K562 (cell line): ENCODE data around the gene CUX1. TPM values are rescaled to one million over a fixed set of nuclear protein-coding genes. Genes with fewer than 3 reads are reported as not detected.

Experiments used
- ATAC-seq: fragments of 200-7000 bp; cut with Tn5 transposase; 3 replicates; pipeline ENCODE4 v1.9.1; 2020; ENCODE audit warnings: moderate library complexity
- BruUV-seq: library from RNA; stranded (reverse); fragments of 400-500 nt; replicated peaks from 2 replicates; lab custom pipeline; 2021; lab: Mats Ljungman, UMichigan
- CTCF ChIA-PET: fragments of 300-600 bp; formaldehyde crosslinking; extraction: SDS; loops from one replicate; lab custom pipeline; 2021; ENCODE audit warnings: low intra/inter-chr PET ratio; lab: Yijun Ruan, JAX
- POLR2A ChIA-PET: fragments of 300-600, 350-650 bp; sonication (Branson Sonifier 250); formaldehyde crosslinking; extraction: SDS; loops from one replicate; lab custom pipeline; 2021; ENCODE audit warnings: antibody characterized with exemption, inconsistent platforms; lab: Yijun Ruan, JAX
- DNase-seq, 4 experiments: peaks; one replicate each; pipeline versions ENCODE4 v3.0.0 to v3.0.0-alpha.2; 2011 to 2018; ENCODE audit warnings: low spot score in 3 of 4, mixed read lengths in 3 of 4; ENCODE audit errors: extremely low read depth in 1 of 4
- FAIRE-seq: peaks from 2 replicates; lab custom pipeline; 2011; peaks lifted over from hg19 to GRCh38; lab: Jason Lieb, UNC
- H2AFZ ChIP-seq: 2 replicates; pipeline ENCODE4 v1.6.0; 2011; ENCODE audit warnings: low read depth, low read length, control low read depth, inconsistent platforms
- H3K27ac ChIP-seq: fragments of 200-600 bp; 3 replicates; pipeline ENCODE4 v1.8.0; 2011; ENCODE audit warnings: low read depth, mild to moderate bottlenecking, control low read depth, inconsistent platforms, low read length, moderate library complexity, mixed read lengths; ENCODE audit errors: extremely low read depth
- H3K27me3 ChIP-seq, 2 experiments: fragments of 300-600 bp in 1 of 2; 2 replicates in 1 of 2; 3 replicates in 1 of 2; pipeline versions ENCODE4 v1.6.0 to v1.8.0; 2011; ENCODE audit warnings: inconsistent platforms in 2 of 2, low read length in 2 of 2, mild to moderate bottlenecking in 1 of 2, mixed read lengths in 1 of 2, moderate library complexity in 1 of 2; ENCODE audit not compliant: control insufficient read depth in 2 of 2, insufficient read depth in 2 of 2
- H3K36me3 ChIP-seq: fragments of 300-600 bp; 3 replicates; pipeline ENCODE4 v1.8.0; 2011; ENCODE audit warnings: mild to moderate bottlenecking, low read length, inconsistent platforms; ENCODE audit not compliant: control insufficient read depth, insufficient read depth
- H3K4me1 ChIP-seq, 2 experiments: fragments of 200-600 bp in 1 of 2; replicated peaks in 1 of 2; 2 replicates in 1 of 2; 3 replicates in 1 of 2; pipeline versions ENCODE4 v1.5.1 to v1.8.0; 2011; ENCODE audit warnings: inconsistent platforms in 2 of 2, low read length in 2 of 2, mild to moderate bottlenecking in 1 of 2, mixed read lengths in 1 of 2, moderate library complexity in 1 of 2; ENCODE audit not compliant: control insufficient read depth in 2 of 2, insufficient read depth in 2 of 2
- H3K4me2 ChIP-seq: 2 replicates; pipeline ENCODE4 v1.6.1; 2011; ENCODE audit warnings: low read length, control low read depth, inconsistent platforms, mixed read lengths; ENCODE audit not compliant: insufficient read depth
- H3K4me3 ChIP-seq: fragments of 200-600 bp; sonication (generic), shearing (Covaris generic); 2 replicates; pipeline ENCODE4 v1.5.1; 2016; ENCODE audit warnings: control low read depth, inconsistent platforms
- H3K79me2 ChIP-seq: fragments of 200-600 bp; 3 replicates; pipeline ENCODE4 v1.8.0; 2011; ENCODE audit warnings: low read length, inconsistent platforms; ENCODE audit not compliant: control insufficient read depth, insufficient read depth
- H3K9ac ChIP-seq, 2 experiments: 2 replicates each; pipeline versions ENCODE4 v1.6.0 to v1.6.1; 2011; ENCODE audit warnings: low read depth in 2 of 2, low read length in 2 of 2, control low read depth in 1 of 2, inconsistent platforms in 1 of 2, mild to moderate bottlenecking in 1 of 2, mixed read lengths in 1 of 2; ENCODE audit not compliant: insufficient read depth in 1 of 2
- H3K9me1 ChIP-seq: one replicate; pipeline ENCODE4 v1.6.0; 2011; ENCODE audit warnings: inconsistent platforms, mild to moderate bottlenecking, low read length, moderate library complexity; ENCODE audit not compliant: control insufficient read depth, insufficient read depth
- H3K9me3 ChIP-seq: replicated peaks from 2 replicates; pipeline ENCODE4 v1.5.1; 2011; ENCODE audit warnings: low read depth, low read length, inconsistent platforms; ENCODE audit not compliant: control insufficient read depth, insufficient read depth
- H4K20me1 ChIP-seq: replicated peaks from 2 replicates; pipeline ENCODE4 v1.6.1; 2011; ENCODE audit warnings: low read length, inconsistent platforms, mixed read lengths; ENCODE audit not compliant: control insufficient read depth, insufficient read depth
- CCNT2 ChIP-seq: IDR thresholded peaks from 2 replicates; pipeline ENCODE4 v1.6.1; 2011; ENCODE audit warnings: borderline replicate concordance, low read depth, mild to moderate bottlenecking, moderate library complexity, mixed read lengths, low read length; ENCODE audit not compliant: insufficient read length; ENCODE audit errors: extremely low read depth
- E2F6 ChIP-seq, 2 experiments: IDR thresholded peaks; 2 replicates each; pipeline ENCODE4 v1.6.1; 2011; ENCODE audit warnings: borderline replicate concordance in 1 of 2, control low read depth in 1 of 2, low read depth in 1 of 2, low read length in 1 of 2, mild to moderate bottlenecking in 1 of 2, mixed read lengths in 1 of 2, moderate library complexity in 1 of 2; ENCODE audit not compliant: insufficient read depth in 1 of 2, insufficient read length in 1 of 2, poor library complexity in 1 of 2, severe bottlenecking in 1 of 2; ENCODE audit errors: extremely low read depth in 1 of 2
- EWSR1 ChIP-seq: fragments of 450-650 bp; IDR thresholded peaks from 2 replicates; pipeline ENCODE4 v1.6.1; 2018; ENCODE audit warnings: borderline replicate concordance, mild to moderate bottlenecking, low read depth, moderate library complexity; ENCODE audit not compliant: partially characterized antibody
- PML ChIP-seq: IDR thresholded peaks from 2 replicates; pipeline ENCODE4 v1.6.1; 2012; ENCODE audit warnings: low read length, inconsistent platforms
- SUPT5H ChIP-seq: fragments of 450-650 bp; IDR thresholded peaks from 2 replicates; pipeline ENCODE4 v1.6.1; 2016
- ZNF232 ChIP-seq: sonication (generic); formaldehyde crosslinking; IDR thresholded peaks from 2 replicates; pipeline ENCODE4 v1.8.0; 2022; ENCODE audit warnings: mild to moderate bottlenecking, missing genetic modification reagents
- ZNF354B ChIP-seq: fragments of 250-450 bp; sonication (Bioruptor Pico); IDR thresholded peaks from 2 replicates; pipeline ENCODE4 v1.4.0; 2020
- WGBS: fragments of 100-300 bp; shearing (Covaris generic); methylation state at CpG from one replicate; pipeline ENCODE4 v1.1.6; 2016; ENCODE audit warnings: low coverage, mixed read lengths; ENCODE audit not compliant: insufficient coverage; ENCODE audit errors: missing lambda C conversion rate; 5-methylcytosine and 5-hydroxymethylcytosine counted together
- in situ Hi-C: fragments of 300-500 bp; cut with MboI; formaldehyde crosslinking; loops from 4 replicates; pipeline ENCODE4 v1.15.0; 2018; ENCODE audit warnings: inconsistent platforms, mixed read lengths
- intact Hi-C: fragments of 100-400 bp; cut with micrococcal nuclease; formaldehyde crosslinking; loops from 2 replicates; pipeline ENCODE4 v1.14.2; 2022
- polyA plus RNA-seq, 8 experiments: library from polyadenylated mRNA; depleted of rRNA in 4 of 8; stranded (reverse) in 5 of 8; unstranded in 3 of 8; fragments of >200 nt; fragmentation: Nextera tagmentation in 2 of 8; fragmentation: Illumina TruSeq in 1 of 8; extraction: Ambion mirVana in 2 of 8; extraction: Trizol in 1 of 8; gene quantifications; 2 replicates each; pipeline versions ENCODE4 v1.2.1 to v1.2.3, GENCODE V29; 2011 to 2014; ENCODE audit warnings: inconsistent platforms in 1 of 8, missing spikeins in 1 of 8
- total RNA-seq, 7 experiments: library from RNA; depleted of rRNA in 6 of 7; stranded (reverse); fragments of >200 nt in 6 of 7; fragmentation: Illumina TruSeq in 2 of 7; extraction: Trizol in 2 of 7; gene quantifications; 2 replicates each; pipeline versions ENCODE4 v1.2.1 to v1.2.3, GENCODE V29; 2011 to 2021; ENCODE audit warnings: low replicate concordance in 1 of 7

Gene CUX1
- total and polyA plus RNA-seq, 9 of the 15 experiments (the other 6 are each of a cell fraction or from before 2014, with no cell fraction given): 3.6 to 55.3 (median 25.2) TPM

- TF ChIP-seq PML: no peak
Observed at GRCh38 chr7:102097601-102098161, 280.3 kb downstream of the CUX1 start (continued).

- Histone ChIP-seq H3K4me2 (no peak overlapping the region), H3K9me3 (no peaks in the 10 kb centered on the region), H3K4me3 (no peak overlapping the region), H3K27ac (no peak overlapping the region), H3K27me3 (no peaks in the 10 kb centered on the region), H3K79me2 (no peaks in the 10 kb centered on the region), H3K36me3 (peaks cover 40% of the 10 kb centered on the region; the same call in 2 of the 3 replicates), H3K9ac (no peak overlapping the region), H2AFZ (no peak overlapping the region), H3K4me1 (peaks cover 0 to 3% of the 10 kb centered on the region in 2 experiments; a peak in 1 of 5 replicates), H3K9me1 (peaks cover 2% of the 10 kb centered on the region), H4K20me1 (no peaks in the 10 kb centered on the region)
- in situ Hi-C loops: no loop called here
- no TSS peak for BruUV-seq
- FAIRE-seq (no peak), ATAC-seq (no peak), DNase-seq (no peak)
- WGBS: 90% methylated on average over 6 of the region's 6 CpGs
- TF ChIP-seq E2F6 (IDR thresholded peaks at IDR 0.05; ENCODE audit: borderline replicate concordance in 1 of 2, extremely low read depth in 1 of 2, insufficient read depth in 1 of 2, insufficient read length in 1 of 2, low read depth in 1 of 2, low read length in 1 of 2, poor library complexity in 1 of 2, severe bottlenecking in 1 of 2): no peak
- no peak for TF ChIP-seq SUPT5H
- no peak for TF ChIP-seq CCNT2
- TF ChIP-seq EWSR1: no peak
- no peak for TF ChIP-seq ZNF354B (CRISPR knock-in tag)
- TF ChIP-seq ZNF232 (CRISPR knock-in tag): 0 out of 2 replicates have a peak, but pooled peaks have one; percentile 29
- intact Hi-C loops: no loop called here
- CTCF ChIA-PET: no interaction called here
- POLR2A ChIA-PET: interaction anchor here (0.6 to 1.7 kb wide), 2 partner anchors 10 to 133 kb away, joined by 4 to 7 read pairs; no protein-coding TSS in a partner anchor
Observed at GRCh38 chr7:102098986-102099385, 281.6 kb downstream of the CUX1 start.
